ENCODE results near the gene HSF5. TPM values are rescaled to one million over a fixed set of nuclear protein-coding genes. Genes with fewer than 3 reads are reported as not detected.

Gene HSF5
- total RNA-seq, 1 donor from 2014 or later: 1.6 TPM

- no peak overlapping the region for H3K27ac Mint-ChIP-seq
- no peaks in the 10 kb centered on the region for H3K9me3 Mint-ChIP-seq
- no peaks in the 10 kb centered on the region for H3K36me3 Mint-ChIP-seq (ENCODE audit: low read depth)
- H3K4me1 Mint-ChIP-seq (ENCODE audit: low read depth): peaks cover 7% of the 10 kb centered on the region
- intact Hi-C loops (cut with micrococcal nuclease): loop anchor here (1.0 to 5.0 kb wide), 3 partner anchors 130 to 245 kb away; no protein-coding TSS in a partner anchor
- DNase-seq (ENCODE audit: low spot score): peak; percentile 63
- H3K27me3 Mint-ChIP-seq (ENCODE audit: low read depth): no peaks in the 10 kb centered on the region
- no peak overlapping the region for H3K4me3 Mint-ChIP-seq (ENCODE audit: low read depth)
These were observed 40.9 kb downstream of the HSF5 start for GRCh38 chr17:58447039-58447975.

GRCh38 chr17:58446086-58446485 is 42.1 kb downstream of the HSF5 start:
- no peak for DNase-seq (ENCODE audit: low spot score)
- intact Hi-C loops (cut with micrococcal nuclease): loop anchor here (5.0 kb wide), 1 partner anchor 244 kb away; no protein-coding TSS in a partner anchor
- Mint-ChIP-seq H3K4me3 (ENCODE audit: low read depth) (no peak overlapping the region), H3K27ac (no peak overlapping the region), H3K4me1 (ENCODE audit: low read depth) (peaks cover 7% of the 10 kb centered on the region), H3K36me3 (ENCODE audit: low read depth) (no peaks in the 10 kb centered on the region), H3K9me3 (no peaks in the 10 kb centered on the region), H3K27me3 (ENCODE audit: low read depth) (no peaks in the 10 kb centered on the region)

DNA sequence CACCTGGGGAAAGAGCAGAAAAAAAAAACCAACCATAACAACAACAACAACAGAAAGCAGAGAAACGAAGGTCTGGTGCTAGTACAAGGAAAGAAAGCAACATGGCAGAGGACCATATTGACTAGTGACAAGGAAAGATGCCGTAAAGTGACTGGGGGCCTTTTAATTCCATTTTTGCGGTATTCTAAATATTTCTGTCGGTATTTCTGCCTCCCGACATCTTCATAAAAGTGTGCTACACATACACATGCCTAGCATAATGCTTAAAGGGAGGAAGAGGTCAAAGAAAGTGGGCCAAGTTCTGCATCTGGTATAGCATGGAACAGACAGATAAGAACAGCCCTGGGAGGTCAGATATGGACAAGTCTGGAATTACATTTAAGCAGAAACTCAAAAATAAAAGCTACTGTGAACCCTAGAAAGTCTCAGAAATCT is 51.4 kb downstream of the HSF5 start:
- Mint-ChIP-seq H3K36me3 (ENCODE audit: low read depth) (no peaks in the 10 kb centered on the region), H3K27ac (no peak overlapping the region), H3K4me1 (ENCODE audit: low read depth) (no peaks in the 10 kb centered on the region), H3K9me3 (no peaks in the 10 kb centered on the region), H3K27me3 (ENCODE audit: low read depth) (peaks cover 1% of the 10 kb centered on the region), H3K4me3 (ENCODE audit: low read depth) (no peak overlapping the region)
- intact Hi-C loops (cut with micrococcal nuclease): no loop called here
- DNase-seq (ENCODE audit: low spot score): no peak

- no peaks in the 10 kb centered on the region for H3K9me3 Mint-ChIP-seq
- H3K36me3 Mint-ChIP-seq (ENCODE audit: low read depth): no peaks in the 10 kb centered on the region
- H3K27me3 Mint-ChIP-seq (ENCODE audit: low read depth): peaks cover 1% of the 10 kb centered on the region
- intact Hi-C loops (cut with micrococcal nuclease): no loop called here
- no peak overlapping the region for H3K4me3 Mint-ChIP-seq (ENCODE audit: low read depth)
- H3K4me1 Mint-ChIP-seq (ENCODE audit: low read depth): no peaks in the 10 kb centered on the region
- H3K27ac Mint-ChIP-seq: no peak overlapping the region
- no peak for DNase-seq (ENCODE audit: low spot score)
These were observed 52.0 kb downstream of the HSF5 start for GRCh38 chr17:58436245-58436644.

DNA sequence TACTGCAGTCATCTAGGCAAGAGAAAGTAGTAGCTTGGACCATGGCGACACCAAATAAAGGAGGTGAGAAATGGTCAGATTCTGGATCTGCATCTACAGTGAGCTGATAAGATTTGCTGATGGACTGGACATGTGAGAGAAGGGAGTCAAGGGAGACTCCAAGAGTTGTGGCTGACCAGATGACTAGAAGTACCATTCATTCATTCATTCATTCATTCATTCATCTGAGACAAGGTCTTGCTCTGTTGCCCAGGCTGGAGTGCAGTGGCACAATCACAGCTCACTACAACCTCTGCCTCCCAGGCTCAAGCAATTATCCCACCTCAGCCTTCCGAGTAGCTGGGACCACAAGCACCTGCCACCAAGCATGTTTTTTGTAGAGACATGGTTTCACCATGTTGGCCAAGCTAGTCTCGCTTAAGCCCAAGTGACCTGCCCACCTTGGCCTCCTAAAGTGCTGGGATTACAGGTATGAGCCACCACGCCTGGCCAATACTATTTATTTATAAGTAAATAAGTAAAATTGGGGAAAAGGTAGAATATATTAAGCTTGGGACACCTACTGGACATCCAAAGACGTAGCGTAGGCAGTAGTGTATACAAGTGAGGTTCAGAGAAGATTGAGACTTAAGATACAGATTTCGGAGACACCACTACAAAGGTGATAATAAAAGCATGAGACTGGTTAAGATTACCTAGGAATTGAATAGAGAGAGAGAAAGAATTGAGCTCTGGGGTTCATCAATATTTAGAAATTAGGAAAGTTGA is 55.2 kb downstream of the HSF5 start:
- no peak overlapping the region for H3K27ac Mint-ChIP-seq

GRCh38 chr17:58427807-58428206 is 60.4 kb downstream of the HSF5 start:
- Mint-ChIP-seq H3K9me3 (no peaks in the 10 kb centered on the region), H3K4me3 (ENCODE audit: low read depth) (no peak overlapping the region), H3K4me1 (ENCODE audit: low read depth) (no peaks in the 10 kb centered on the region), H3K27ac (no peak overlapping the region), H3K36me3 (ENCODE audit: low read depth) (no peaks in the 10 kb centered on the region), H3K27me3 (ENCODE audit: low read depth) (no peaks in the 10 kb centered on the region)
- no peak for DNase-seq (ENCODE audit: low spot score)
- intact Hi-C loops (cut with micrococcal nuclease): no loop called here

More for the DNA sequence above, 55.2 kb downstream of the HSF5 start:
- no peak for DNase-seq (ENCODE audit: low spot score)
- no peaks in the 10 kb centered on the region for H3K4me1 Mint-ChIP-seq (ENCODE audit: low read depth)
- H3K36me3 Mint-ChIP-seq (ENCODE audit: low read depth): no peaks in the 10 kb centered on the region
- intact Hi-C loops (cut with micrococcal nuclease): no loop called here
- no peak overlapping the region for H3K4me3 Mint-ChIP-seq (ENCODE audit: low read depth)
- peaks cover 1% of the 10 kb centered on the region for H3K27me3 Mint-ChIP-seq (ENCODE audit: low read depth)
- no peaks in the 10 kb centered on the region for H3K9me3 Mint-ChIP-seq

DNA sequence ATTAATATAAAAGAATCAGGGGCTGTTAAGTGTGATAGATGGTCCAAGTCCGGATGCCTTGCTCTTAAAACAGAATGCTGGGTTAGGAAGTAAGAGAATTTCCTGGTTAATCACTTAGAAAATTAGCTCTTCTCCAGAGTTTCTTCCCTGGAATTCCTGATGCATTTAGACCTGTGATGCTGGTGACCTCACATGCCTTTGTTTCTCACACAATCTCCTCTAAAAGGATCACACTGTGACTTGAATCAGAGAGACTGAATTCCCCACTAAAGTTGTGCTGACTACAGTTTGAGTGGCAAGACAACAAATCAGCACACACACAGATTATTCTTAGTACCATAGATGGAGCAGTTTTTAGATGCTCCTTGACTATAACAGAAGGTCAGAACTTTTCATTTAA is 66.5 kb downstream of the HSF5 start:
- no peak overlapping the region for H3K27ac Mint-ChIP-seq
- H3K36me3 Mint-ChIP-seq (ENCODE audit: low read depth): no peaks in the 10 kb centered on the region
- intact Hi-C loops (cut with micrococcal nuclease): no loop called here
- DNase-seq (ENCODE audit: low spot score): no peak
- no peaks in the 10 kb centered on the region for H3K9me3 Mint-ChIP-seq
- H3K27me3 Mint-ChIP-seq (ENCODE audit: low read depth): no peaks in the 10 kb centered on the region
- no peak overlapping the region for H3K4me3 Mint-ChIP-seq (ENCODE audit: low read depth)
- H3K4me1 Mint-ChIP-seq (ENCODE audit: low read depth): peaks cover 15% of the 10 kb centered on the region

- no peak for DNase-seq (ENCODE audit: low spot score)
- Mint-ChIP-seq H3K27me3 (ENCODE audit: low read depth) (no peaks in the 10 kb centered on the region), H3K9me3 (no peaks in the 10 kb centered on the region), H3K36me3 (ENCODE audit: low read depth) (peaks cover 1% of the 10 kb centered on the region), H3K27ac (no peak overlapping the region), H3K4me1 (ENCODE audit: low read depth) (peaks cover 22% of the 10 kb centered on the region), H3K4me3 (ENCODE audit: low read depth) (no peak overlapping the region)
- intact Hi-C loops (cut with micrococcal nuclease): no loop called here
These were observed 67.4 kb downstream of the HSF5 start for GRCh38 chr17:58420827-58421226.

DNA sequence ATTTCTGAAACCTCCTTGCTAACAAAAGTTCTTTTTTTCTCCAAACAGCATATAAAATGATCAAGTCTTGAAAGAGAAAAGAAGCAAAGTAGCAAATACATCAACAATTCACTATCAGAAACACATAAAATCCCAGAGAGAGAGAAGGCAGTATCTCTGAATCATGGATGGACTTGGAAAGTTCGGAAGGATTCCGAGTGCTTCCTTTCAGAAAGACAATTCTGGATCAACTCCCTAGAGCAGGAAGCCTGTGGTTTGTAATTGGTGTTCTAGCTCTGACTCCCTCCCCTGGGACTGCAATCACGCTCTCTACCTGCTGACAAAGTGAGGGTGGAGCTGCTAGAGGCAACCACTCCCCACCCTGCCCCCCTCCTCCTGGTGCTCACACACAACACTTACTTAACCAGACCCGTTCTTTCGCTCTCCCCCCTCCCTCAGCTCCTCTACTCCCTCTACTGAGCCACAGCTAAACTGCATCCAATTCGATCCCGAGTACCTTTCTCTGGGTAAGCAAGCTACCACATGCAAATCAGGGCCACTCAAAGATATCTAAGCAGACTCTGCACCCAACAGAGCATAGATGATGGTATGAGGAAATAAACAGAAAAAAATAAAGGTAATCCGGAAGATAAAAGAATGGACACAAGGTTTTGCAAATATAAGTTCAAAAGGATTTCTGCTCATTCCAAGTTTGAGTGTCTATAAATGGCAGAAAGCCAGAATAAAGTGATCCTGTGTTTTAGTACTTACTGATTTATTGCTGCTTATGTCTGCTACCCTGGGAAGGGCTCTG is 70.7 kb downstream of the HSF5 start, which contains the start of gene RNF43:
TSS of gene RNF43 (minus strand) at position 235 of the 793 bp plus-strand sequence. CDS start 1,957 bp downstream, outside the sequence.
- intact Hi-C loops (cut with micrococcal nuclease): loop anchor here (1.0 to 10.0 kb wide), 5 partner anchors 65 to 1407 kb away; partner anchors contain the start of gene SUPT4H1
- Mint-ChIP-seq H3K9me3 (no peaks in the 10 kb centered on the region), H3K36me3 (ENCODE audit: low read depth) (peaks cover 20% of the 10 kb centered on the region), H3K27me3 (ENCODE audit: low read depth) (no peaks in the 10 kb centered on the region), H3K4me3 (ENCODE audit: low read depth) (peak within 1 kb of the TSS; percentile 84), H3K27ac (peak within 1 kb of the TSS; percentile 79), H3K4me1 (ENCODE audit: low read depth) (peaks cover 46% of the 10 kb centered on the region)
- peak; percentile 87 for DNase-seq (ENCODE audit: low spot score)

DNA sequence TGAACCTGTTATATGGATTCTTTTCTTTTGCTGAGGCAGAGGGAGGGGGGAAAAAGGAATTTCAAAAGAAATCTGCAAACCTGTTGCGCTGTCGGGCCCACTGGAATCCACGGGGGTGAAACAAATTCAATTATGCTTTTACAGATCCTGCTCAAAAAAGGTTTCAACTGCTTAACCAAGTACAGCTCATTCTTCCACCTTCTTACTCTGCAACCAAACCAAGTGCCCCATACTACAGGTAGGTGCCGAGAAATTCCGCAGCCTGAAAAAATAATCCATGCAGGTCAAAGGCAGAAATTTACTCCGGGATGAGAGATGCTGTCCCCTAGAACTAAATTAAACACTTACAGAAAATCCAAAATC is 71.3 kb downstream of the HSF5 start:
- no peak for DNase-seq (ENCODE audit: low spot score)
- intact Hi-C loops (cut with micrococcal nuclease): loop anchor here (1.0 to 10.0 kb wide), 5 partner anchors 65 to 1408 kb away; partner anchors contain the start of gene SUPT4H1
- Mint-ChIP-seq H3K4me1 (ENCODE audit: low read depth) (peaks cover 51% of the 10 kb centered on the region), H3K36me3 (ENCODE audit: low read depth) (peaks cover 21% of the 10 kb centered on the region), H3K9me3 (no peaks in the 10 kb centered on the region), H3K4me3 (ENCODE audit: low read depth) (peak overlapping the region; percentile 84), H3K27me3 (ENCODE audit: low read depth) (no peaks in the 10 kb centered on the region), H3K27ac (peak overlapping the region; percentile 79)

GRCh38 chr17:58416396-58416795 is 71.8 kb downstream of the HSF5 start:
- H3K27me3 Mint-ChIP-seq (ENCODE audit: low read depth): no peaks in the 10 kb centered on the region

More at GRCh38 chr17:58416396-58416795, 71.8 kb downstream of the HSF5 start:
- H3K9me3 Mint-ChIP-seq: no peaks in the 10 kb centered on the region
- H3K4me3 Mint-ChIP-seq (ENCODE audit: low read depth): peak overlapping the region; percentile 84
- peaks cover 57% of the 10 kb centered on the region for H3K4me1 Mint-ChIP-seq (ENCODE audit: low read depth)
- intact Hi-C loops (cut with micrococcal nuclease): loop anchor here (10.0 kb wide), 2 partner anchors 948 to 1408 kb away; no protein-coding TSS in a partner anchor
- peak overlapping the region; percentile 79 for H3K27ac Mint-ChIP-seq
- peaks cover 26% of the 10 kb centered on the region for H3K36me3 Mint-ChIP-seq (ENCODE audit: low read depth)
- no peak for DNase-seq (ENCODE audit: low spot score)

All from activated T-helper 2 cell treated with anti-CD3 and anti-CD28 coated beads, Interferon-gamma antibody, Interleukin-2, Interleukin-4, amounts not matched to agents 10 μg/mL and 5 μg/mL and 100 μg/mL, durations not matched to agents 14 hours and 24 hours and 36 hours (primary cell).